ENCODE results near the gene ALDH9A1. TPM values are rescaled to one million over a fixed set of nuclear protein-coding genes. Genes with fewer than 3 reads are reported as not detected.
"Not testable (repeated sequence)": the region's sequence is repeated elsewhere in the genome, so short reads cannot be mapped to it uniquely, and the experiment has no call there.

ALDH9A1 gene
- total RNA-seq = 54.0 and 80.6 TPM in 2 replicates
- 76.8 and 81.5 TPM in 2 replicates for polyA plus RNA-seq

DNA sequence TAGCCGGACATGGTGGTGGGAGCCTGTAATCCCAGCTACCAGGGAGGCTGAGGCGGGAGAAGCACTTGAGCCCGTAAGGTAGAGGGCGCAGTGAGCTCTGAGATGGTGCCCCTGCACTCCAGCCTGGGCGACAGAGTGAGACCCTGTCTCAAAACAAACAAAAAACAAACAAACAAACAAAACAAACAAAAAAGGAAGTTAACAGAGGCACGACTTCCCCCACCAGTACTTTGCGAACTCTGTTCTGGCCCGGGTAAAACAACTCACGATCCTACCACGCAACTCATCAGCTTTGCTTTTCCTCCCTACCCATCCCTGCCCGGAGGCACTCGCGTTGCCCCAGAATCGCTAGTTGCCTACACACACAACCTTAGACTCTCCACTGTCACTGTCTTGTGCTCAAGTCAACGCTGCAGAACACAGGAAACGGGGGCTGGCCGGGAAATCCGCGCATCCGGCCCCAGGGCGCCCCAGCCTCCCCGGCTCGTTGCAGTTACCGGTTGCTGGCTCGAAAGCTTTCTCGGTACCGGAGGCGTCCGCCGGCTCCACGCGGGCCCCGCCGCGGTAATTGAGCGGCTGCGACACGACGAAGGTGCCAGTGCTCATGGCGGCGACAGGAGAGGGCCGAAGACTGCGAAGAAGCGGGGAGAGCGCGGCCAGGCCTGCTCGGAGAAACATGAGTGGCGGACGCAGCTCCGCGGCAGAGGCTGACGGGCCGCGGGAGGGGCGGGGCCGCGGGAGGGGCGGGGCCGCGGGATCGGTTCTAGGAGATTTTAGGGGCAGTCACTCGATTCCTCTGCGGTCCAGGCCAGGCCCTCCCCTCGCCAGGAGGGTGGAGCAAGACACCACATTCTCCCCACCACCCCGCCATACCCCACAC, at the start of gene ALDH9A1:
TSS of gene ALDH9A1 (minus strand) at position 682 of the 880 bp plus-strand sequence. CDS start at position 678, 4 bp downstream.
- Histone ChIP-seq H3K4me3 (peak within 1 kb of the TSS; percentile 71), H3K36me3 (no peaks in the 10 kb centered on the region), H3K9me3 (ENCODE audit: low read depth) (no peaks in the 10 kb centered on the region), H3K4me1 (ENCODE audit: low read depth) (peaks cover 3% of the 10 kb centered on the region), H3K27ac (peak within 1 kb of the TSS; percentile 87), H3K27me3 (peaks cover 9% of the 10 kb centered on the region)
- peak; percentile 44 for TF ChIP-seq CTCF (IDR thresholded peaks at IDR 0.05; ENCODE audit: low read depth, low read length)
- peak; percentile 90 to 91 for DNase-seq (ENCODE audit: low read depth in 1 of 2, low spot score in 1 of 2)

- DNase-seq (ENCODE audit: low read depth in 1 of 2, low spot score in 1 of 2) = no peak
- Histone ChIP-seq H3K9me3 (ENCODE audit: low read depth) (no peaks in the 10 kb centered on the region), H3K4me1 (ENCODE audit: low read depth) (no peaks in the 10 kb centered on the region), H3K4me3 (no peak overlapping the region), H3K36me3 (peaks cover 11% of the 10 kb centered on the region), H3K27ac (no peak overlapping the region), H3K27me3 (no peaks in the 10 kb centered on the region)
- TF ChIP-seq CTCF (IDR thresholded peaks at IDR 0.05; ENCODE audit: low read depth, low read length) = no peak
Observed at GRCh38 chr1:165747632-165748447, 49.5 kb upstream of the ALDH9A1 start.

GRCh38 chr1:165744913-165745312, 46.6 kb upstream of the ALDH9A1 start:
- H3K27me3 ChIP-seq; H3K27ac ChIP-seq; H3K9me3 ChIP-seq (ENCODE audit: low read depth); DNase-seq (ENCODE audit: low read depth in 1 of 2, low spot score in 1 of 2); H3K4me3 ChIP-seq; H3K4me1 ChIP-seq (ENCODE audit: low read depth): not testable (repeated sequence)
- peaks cover 31% of the 10 kb centered on the region for H3K36me3 ChIP-seq

DNA sequence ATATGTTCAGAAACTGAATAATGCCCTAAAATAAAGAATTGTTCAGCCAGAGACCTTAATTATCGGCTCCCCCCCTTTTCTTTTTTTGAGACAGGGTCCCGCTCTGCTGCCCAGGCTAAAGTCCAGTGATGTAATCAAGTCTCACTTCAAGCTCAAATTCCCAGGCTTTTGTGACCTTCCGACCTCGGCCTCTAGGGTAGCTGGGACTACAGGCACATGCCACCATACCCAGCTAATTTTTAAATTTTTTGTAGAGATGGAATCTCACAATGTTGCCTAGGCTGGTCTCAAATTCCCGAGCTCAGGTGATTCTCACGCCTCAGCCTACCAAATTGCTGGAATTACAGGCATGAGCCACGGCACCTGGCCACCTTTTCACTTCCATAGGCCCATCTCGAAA, 43.8 kb upstream of the ALDH9A1 start:
- no peak for DNase-seq (ENCODE audit: low read depth in 1 of 2, low spot score in 1 of 2)
- Histone ChIP-seq H3K4me1 (ENCODE audit: low read depth) (peaks cover 5% of the 10 kb centered on the region), H3K36me3 (peaks cover 31% of the 10 kb centered on the region)

DNA sequence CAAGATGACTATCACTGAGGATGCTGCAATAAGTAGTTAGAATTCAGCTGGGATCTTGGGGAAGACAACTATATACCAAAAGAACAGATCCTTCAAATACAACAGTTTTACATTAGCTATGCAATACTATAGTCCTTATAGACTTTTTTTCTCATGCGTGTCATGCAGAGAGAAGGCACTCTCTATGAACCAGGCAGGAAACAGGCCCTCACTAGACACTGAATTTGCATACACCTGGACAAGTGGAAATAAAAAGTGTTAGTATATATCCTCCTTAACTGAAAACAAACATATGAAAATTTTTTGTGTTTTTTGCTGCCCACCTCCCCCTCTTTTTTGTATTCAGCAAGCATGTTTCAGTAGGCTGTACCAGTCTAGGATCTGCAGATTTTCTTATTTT, 40.4 kb upstream of the ALDH9A1 start:
- Histone ChIP-seq H3K36me3 (peaks cover 28% of the 10 kb centered on the region), H3K27ac (no peak overlapping the region), H3K27me3 (no peaks in the 10 kb centered on the region), H3K9me3 (ENCODE audit: low read depth) (no peaks in the 10 kb centered on the region), H3K4me3 (no peak overlapping the region), H3K4me1 (ENCODE audit: low read depth) (peaks cover 5% of the 10 kb centered on the region)
- DNase-seq (ENCODE audit: low read depth in 1 of 2, low spot score in 1 of 2) = no peak
- TF ChIP-seq CTCF (IDR thresholded peaks at IDR 0.05; ENCODE audit: low read depth, low read length) = no peak

More for the DNA sequence above, 43.8 kb upstream of the ALDH9A1 start:
- Histone ChIP-seq H3K27ac (no peak overlapping the region), H3K9me3 (ENCODE audit: low read depth) (no peaks in the 10 kb centered on the region), H3K4me3 (no peak overlapping the region), H3K27me3 (no peaks in the 10 kb centered on the region)
- TF ChIP-seq CTCF (IDR thresholded peaks at IDR 0.05; ENCODE audit: low read depth, low read length) = no peak
